ENCODE measurements around the gene SKIDA1.

Gene SKIDA1

GRCh38 chr10:21517134-21518031, 8.1 kb downstream of the SKIDA1 start:
- peak; percentile 96 for DNase-seq

DNA sequence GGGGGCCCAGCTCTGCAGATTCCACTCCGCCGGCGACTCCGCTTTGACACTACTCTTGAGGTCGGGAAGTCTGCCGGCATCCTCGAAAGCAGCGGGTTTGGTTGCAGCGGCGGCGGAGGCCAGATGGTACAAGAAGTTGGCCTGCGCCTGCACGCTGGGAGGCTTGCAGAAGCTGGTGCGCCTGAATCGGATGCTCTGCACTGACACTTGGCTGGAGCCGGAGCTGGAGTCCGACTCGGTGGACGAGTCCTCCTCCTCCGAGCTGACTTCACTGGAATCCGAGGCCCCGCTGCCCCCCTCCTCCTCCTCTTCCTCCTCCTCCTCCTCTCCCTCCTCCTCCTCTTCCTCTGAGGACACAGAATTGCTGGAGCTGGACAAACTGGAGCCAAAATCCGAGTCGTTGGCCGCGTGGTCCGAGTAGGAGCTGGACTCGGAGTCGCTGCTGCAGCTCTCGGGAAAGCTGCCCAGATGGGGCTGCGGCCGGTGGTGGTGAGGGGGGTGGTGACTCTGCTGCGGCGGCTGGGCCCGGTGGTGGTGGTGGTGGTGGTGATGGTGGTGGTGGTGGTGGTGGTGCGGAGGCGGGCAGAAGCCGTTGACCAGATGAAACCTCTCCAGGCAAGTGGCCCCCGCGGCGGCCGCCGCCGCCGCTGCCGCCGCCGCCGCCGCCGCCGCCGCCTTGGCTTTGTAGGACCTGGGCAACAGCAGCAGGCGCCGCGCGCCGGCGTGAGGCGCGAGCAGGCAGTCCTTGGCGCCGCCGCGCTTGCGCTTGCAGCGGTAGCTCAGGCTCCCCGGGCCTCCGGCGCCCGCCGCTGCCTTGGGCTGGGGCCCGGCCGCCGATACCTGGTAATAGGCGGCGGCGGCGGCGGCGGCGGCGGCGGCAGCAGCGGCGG, 9.0 kb downstream of the SKIDA1 start:
- DNase-seq = peak; percentile 87

DNA sequence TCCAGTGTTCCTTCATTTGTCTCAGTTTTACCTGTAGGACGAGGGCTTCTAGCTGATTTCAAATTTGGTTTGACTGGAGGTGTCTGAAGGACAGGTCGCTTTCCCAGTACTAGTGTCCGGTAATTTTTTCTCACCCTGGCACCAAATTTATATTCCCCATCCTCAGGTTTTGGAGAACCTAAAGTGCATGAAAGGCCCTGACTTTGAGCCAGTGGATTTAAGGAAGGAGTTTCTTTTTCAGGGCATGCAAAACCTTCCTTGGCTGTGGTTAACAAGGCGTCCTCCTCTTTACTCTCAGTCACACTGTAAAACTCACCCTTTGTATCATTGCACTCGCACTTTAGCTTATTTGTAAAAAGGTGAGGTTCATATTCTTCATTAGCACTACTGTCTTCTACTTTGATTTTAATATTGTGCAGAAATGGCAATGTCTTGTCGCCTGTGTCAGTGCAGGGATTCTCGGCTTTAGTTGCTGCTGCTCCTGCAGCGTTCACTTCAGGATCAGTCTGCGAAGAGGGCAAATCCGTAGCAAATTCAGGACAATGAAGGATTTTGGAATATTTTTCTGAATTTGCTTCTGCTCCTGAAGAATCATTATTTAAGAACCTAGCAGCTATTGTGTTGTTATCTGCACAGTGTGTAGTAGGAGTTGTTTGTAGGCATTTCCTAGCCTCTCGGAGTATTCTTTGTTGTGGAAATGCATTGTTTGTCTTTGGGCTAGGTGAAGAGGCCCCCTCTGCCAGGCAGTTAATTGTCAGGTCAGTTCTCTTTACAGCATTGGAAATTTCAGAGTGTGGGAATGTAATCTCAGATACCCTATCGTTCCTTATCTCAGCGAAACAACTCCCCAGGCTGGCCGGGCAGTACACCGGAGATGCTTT, 9.9 kb downstream of the SKIDA1 start:
- peak; percentile 73 for DNase-seq

- peak; percentile 72 for DNase-seq
Measured at GRCh38 chr10:21514818-21515351, 10.6 kb downstream of the SKIDA1 start.

DNA sequence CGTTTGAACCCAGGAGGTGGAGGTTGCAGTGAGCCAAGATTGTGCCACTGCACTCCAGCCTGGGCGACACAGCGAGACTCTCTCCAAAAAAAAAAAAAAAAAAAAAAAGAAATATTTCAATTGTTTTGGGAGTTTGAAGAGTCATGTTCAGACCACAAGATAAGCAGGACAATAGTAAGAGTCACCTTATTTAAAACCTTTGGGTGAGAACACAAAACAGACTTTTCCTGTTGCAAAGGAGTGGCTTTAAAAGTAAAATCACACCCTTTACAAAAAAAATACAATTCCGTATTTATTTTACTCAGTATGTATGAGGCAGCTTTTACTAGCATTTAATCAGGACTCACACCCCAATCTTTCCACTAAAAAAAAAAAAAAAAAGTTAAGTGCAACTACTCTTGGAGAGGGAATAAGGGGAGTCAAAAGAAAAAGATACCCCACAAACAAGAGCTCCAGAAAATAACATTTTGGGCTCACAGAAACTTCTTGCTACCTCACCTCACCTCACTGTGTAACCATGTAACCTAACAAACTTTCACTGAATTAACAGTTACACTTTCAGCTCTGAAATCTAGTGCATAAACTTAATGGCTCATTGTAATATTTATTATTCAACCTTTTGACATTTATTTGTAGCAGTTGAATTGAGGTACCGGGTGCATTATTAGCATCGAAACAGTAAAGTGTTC, 11.2 kb downstream of the SKIDA1 start:
- DNase-seq = peak; percentile 60

DNA sequence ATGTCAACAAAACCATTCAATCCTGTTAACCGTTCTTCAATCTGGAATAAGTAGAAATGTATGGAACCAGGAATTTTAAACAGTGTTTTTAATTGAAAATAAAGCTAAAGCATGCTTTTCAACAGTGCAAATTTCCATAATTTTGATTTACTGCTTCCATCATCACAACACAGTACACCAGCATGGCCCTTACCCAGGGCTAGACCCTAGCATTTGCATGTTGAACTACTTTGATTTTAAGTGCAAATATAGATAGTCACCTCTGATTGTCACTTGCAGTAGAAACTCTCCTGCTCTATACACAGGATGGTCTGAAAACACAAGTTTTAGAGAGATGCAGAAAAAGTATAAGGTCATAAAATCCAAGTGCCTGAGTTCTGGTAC, 12.1 kb downstream of the SKIDA1 start:
- DNase-seq = peak; percentile 49

GRCh38 chr10:21512573-21513404, 12.7 kb downstream of the SKIDA1 start:
- DNase-seq = peak; percentile 57

- peak; percentile 57 for DNase-seq
Measured at GRCh38 chr10:21511946-21512572, 13.4 kb downstream of the SKIDA1 start.

DNA sequence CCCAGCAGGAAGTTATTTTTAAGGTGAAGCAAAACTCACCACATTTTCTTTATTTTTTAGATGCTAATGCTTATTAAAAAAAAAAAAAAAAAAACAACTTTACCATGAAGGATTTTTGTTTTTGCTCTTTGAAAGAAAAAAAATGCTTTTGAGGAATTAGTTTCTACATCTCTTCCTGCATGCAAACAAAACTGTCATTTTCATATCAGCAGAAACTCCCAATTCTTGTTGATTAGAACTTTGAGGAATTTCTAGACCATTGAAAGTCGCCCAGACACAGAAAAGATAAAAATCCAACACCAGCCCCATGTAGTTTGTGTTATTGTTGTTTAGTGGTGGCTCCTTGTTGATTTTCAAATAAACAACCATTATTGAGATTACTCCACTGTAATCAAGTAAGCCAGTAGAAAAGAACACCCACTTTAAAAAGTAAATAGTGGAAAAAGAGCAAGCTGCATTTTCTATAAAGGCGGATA, 14.3 kb downstream of the SKIDA1 start:
- DNase-seq = peak; percentile 30

GRCh38 chr10:21510241-21511094, 15.0 kb downstream of the SKIDA1 start:
- peak; percentile 78 for DNase-seq

GRCh38 chr10:21509341-21510240, 15.9 kb downstream of the SKIDA1 start:
- DNase-seq = peak; percentile 83

- peak; percentile 88 for DNase-seq
Measured at GRCh38 chr10:21508706-21509331, 16.7 kb downstream of the SKIDA1 start.

DNA sequence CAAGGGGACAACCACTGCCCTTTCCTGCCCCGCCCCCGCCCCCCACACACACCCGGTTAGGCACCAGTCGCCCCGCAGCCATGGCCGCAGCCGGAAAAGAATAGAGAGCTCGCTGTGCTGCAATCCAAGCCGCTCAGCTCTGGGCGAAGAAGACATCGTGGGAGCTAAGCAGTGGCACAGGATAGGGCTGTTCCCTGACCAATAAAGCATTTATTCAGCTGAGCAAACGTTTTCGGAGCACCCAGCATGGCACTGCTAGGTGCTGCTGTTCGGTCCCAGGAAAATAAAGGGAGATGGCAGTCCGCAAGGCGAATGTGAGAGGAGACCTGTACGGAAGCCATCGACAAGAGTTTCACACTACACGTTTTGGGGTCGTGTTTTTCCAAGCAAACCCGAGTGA, 18.3 kb downstream of the SKIDA1 start:
- DNase-seq = no peak

DNA sequence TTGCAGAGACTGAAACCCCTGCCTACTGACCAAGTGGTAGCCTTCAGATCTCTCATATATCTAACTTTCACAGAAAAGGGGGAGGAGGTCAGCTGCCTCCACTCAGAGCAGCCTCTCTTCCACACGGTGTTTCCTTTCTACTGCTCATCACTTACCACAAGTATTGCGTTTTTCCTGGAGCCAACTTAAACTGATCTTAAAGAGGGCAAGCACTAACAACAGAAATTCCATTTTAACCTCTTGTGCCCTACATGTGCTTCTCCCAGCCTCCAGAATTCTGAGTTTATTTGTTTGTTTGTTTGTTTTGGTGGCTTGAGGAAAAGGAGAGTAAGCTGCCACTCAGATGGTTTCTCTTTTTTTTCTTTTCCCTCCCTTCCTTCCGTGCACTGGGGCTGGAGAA, 19.1 kb downstream of the SKIDA1 start:
- DNase-seq = peak; percentile 40

GRCh38 chr10:21505711-21506278, 19.7 kb downstream of the SKIDA1 start:
- peak; percentile 13 for DNase-seq

- DNase-seq = peak; percentile 25
Measured at GRCh38 chr10:21503542-21503941, 21.9 kb downstream of the SKIDA1 start.

DNA sequence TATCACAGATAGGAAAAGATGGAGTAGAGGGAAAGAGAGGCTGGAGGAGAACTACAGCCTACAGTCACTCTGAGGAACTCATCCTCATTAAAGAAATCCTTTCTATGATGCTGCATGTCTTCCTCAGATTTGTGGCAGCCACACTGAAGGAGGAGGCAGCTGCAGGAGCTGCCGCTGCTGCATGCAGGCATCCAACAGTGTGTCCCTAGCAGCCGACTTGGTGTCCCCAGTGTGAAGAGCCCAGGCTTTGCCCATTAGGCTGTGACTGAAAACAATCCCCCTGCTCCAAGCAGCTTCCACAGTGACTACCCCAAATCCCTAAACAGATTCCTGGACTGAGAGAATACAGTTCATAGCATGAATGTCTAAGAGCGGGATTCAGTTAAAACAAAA, 23.1 kb downstream of the SKIDA1 start:
- peak; percentile 48 for DNase-seq
